ENCODE measurements around the gene MUC6.

The MUC6 gene

GRCh38 chr11:1030556-1030955, 6.0 kb downstream of the MUC6 start:
- TF ChIP-seq CTCF (IDR thresholded peaks at IDR 0.05; ENCODE audit: borderline replicate concordance, insufficient read depth, low read depth, low read length): no peak
- H3K4me3 ChIP-seq (ENCODE audit: low read depth, low read length): no peak overlapping the region

GRCh38 chr11:1030086-1030485, 6.4 kb downstream of the MUC6 start:
- no peak for TF ChIP-seq CTCF (IDR thresholded peaks at IDR 0.05; ENCODE audit: borderline replicate concordance, insufficient read depth, low read depth, low read length)

GRCh38 chr11:1029654-1030053, 6.9 kb downstream of the MUC6 start:
- no peak overlapping the region for H3K4me3 ChIP-seq (ENCODE audit: low read depth, low read length)
- no peak for TF ChIP-seq CTCF (IDR thresholded peaks at IDR 0.05; ENCODE audit: borderline replicate concordance, insufficient read depth, low read depth, low read length)

More at GRCh38 chr11:1030086-1030485, 6.4 kb downstream of the MUC6 start:
- no peak overlapping the region for H3K4me3 ChIP-seq (ENCODE audit: low read depth, low read length)

GRCh38 chr11:1029051-1029450, 7.5 kb downstream of the MUC6 start:
- no peak for TF ChIP-seq CTCF (IDR thresholded peaks at IDR 0.05; ENCODE audit: borderline replicate concordance, insufficient read depth, low read depth, low read length)
- H3K4me3 ChIP-seq (ENCODE audit: low read depth, low read length): no peak overlapping the region

- no peak overlapping the region for H3K4me3 ChIP-seq (ENCODE audit: low read depth, low read length)
- no peak for TF ChIP-seq CTCF (IDR thresholded peaks at IDR 0.05; ENCODE audit: borderline replicate concordance, insufficient read depth, low read depth, low read length)
Observed at GRCh38 chr11:1028616-1029015, 7.9 kb downstream of the MUC6 start.

GRCh38 chr11:1028291-1028540, 8.3 kb downstream of the MUC6 start:
- no peak for TF ChIP-seq CTCF (IDR thresholded peaks at IDR 0.05; ENCODE audit: borderline replicate concordance, insufficient read depth, low read depth, low read length)
- H3K4me3 ChIP-seq (ENCODE audit: low read depth, low read length): no peak overlapping the region

GRCh38 chr11:1027483-1028290, 8.8 kb downstream of the MUC6 start:
- no peak overlapping the region for H3K4me3 ChIP-seq (ENCODE audit: low read depth, low read length)
- TF ChIP-seq CTCF (IDR thresholded peaks at IDR 0.05; ENCODE audit: borderline replicate concordance, insufficient read depth, low read depth, low read length): no peak
